SK-N-DZ (cell line): ENCODE data around the gene C14orf180.
"Not testable (repeated sequence)": the region's sequence is repeated elsewhere in the genome, so short reads cannot be mapped to it uniquely, and the experiment has no call there.

Experiments used
- DNase-seq: peaks from one replicate; pipeline ENCODE4 v3.0.0-alpha.2; 2015; ENCODE audit warnings: low spot score

C14orf180 gene

DNA sequence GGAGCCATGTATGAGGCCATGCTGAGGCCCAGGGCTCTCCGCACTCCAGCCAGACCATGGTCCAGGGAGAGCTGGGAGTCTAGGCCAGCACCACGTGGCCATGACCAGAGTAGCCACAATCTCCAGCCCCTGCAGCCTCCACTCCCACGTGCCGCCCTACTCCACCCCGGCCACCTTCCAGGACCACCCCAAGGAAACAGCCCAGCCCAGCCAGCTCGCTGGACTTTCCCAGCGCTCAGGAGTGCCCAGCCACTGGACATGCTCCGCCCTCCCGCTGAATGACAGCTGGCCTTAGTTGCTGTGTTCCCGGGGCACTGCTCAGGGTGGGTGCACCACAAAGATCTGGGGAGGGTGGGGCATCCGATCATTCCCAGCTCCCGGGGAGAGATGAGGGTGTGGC is 2.1 kb upstream of the C14orf180 start:
- no peak for DNase-seq

DNA sequence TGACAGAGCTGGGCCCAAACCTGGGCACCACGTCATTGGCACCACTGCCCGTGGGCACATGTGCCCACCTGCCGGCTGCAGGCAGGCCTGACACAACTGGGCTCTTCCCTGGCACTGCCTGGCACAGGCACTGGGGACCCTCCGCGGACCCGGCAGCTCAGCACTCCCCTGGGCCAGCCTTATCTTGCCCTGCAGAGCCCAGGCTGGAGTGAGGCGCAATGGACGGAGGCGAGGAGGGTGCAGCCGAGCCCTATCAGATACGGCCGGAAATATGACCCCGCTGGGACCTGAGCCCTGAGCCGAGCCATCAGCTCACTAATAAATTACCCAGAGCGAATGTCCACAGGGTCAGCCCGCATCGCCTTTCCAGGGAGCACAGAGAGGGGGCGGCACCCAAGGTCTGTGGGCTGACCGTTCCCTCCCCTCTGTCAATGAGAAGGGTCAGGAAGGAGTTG is 1.7 kb upstream of the C14orf180 start:
- DNase-seq = no peak

DNA sequence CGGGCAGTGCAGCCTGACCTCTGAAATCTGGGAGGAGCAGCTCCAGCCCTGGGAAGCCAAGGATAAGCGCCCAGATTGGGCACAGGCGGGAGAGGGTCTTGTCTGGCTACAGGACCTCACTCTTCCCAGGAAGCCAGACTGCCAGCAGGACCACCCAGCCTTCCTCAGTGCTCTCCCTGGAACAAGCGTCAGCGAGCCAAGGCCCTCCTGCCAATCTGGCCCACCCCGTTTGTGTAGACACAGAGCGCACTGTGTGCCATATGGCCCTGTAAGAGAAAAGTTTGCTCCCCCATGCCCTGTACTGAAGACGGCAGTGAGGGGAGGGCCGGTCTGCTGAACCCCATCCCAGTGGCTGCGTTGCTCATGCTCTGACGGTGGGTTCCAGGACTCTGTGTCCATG is 1.2 kb upstream of the C14orf180 start:
- no peak for DNase-seq

DNA sequence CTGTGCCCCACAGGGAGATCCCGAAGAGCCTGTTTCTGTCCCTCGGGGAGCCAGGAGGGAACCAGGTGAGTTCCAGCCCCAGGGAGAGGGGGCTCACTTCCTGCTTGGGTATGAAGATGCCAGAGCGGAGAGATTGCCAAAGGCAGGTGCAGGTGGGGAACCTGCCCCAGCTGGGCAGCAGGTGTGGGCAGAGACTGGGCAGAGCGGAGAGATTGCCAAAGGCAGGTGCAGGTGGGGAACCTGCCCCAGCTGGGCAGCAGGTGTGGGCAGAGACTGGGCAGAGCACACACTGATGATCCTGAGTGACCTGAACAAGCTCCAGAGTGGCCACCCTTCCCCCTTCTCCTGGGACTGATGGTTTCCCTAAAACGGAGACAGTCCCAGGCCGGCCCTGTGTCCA is 375 bp downstream of the C14orf180 start:
- not testable (repeated sequence) for DNase-seq

- no peak for DNase-seq
Measured at GRCh38 chr14:104580961-104581360, 1.4 kb downstream of the C14orf180 start.

DNA sequence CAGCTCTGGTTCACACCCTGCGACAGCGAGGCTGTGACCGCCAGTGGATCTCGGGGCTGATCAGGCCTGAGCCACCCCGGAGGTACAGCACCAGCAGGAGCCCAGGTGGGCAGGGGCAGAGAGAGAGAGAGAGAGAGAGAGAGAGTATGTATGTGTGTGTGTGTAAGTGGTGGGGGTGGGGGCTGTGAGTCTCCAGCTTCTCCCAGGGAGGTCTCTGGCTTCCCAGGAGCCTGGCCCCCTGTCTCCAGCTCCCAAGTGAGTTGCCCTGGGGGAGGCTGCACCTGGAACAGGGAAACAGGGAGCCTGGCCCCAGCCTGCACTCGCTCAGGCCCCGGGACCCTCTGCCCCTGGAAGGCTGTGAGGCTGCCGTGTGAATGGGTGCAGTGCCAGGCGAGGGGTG is 2.0 kb downstream of the C14orf180 start:
- DNase-seq = no peak

DNA sequence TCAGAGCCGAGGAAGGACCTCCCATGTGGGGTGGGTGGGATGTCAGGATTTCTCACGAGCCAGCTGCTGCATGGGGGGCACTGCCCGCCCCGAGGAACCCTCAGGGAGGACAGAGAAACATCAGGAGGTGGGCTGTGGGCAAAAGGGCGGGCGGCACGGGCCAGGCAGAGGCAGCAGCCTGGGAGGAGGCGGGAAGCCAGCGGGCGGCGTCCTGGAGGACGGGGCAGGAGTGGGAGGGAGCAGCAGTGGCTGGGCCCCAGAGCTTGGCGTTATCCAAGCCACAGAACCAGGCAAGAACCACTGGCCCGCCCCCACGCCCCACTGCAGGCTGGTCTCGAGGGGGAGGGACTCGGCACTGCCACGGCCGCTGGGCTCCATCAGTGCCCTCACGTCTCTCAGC is 2.4 kb downstream of the C14orf180 start:
- DNase-seq = no peak

GRCh38 chr14:104582662-104583061 is 3.1 kb downstream of the C14orf180 start:
- DNase-seq = peak; percentile 16

DNA sequence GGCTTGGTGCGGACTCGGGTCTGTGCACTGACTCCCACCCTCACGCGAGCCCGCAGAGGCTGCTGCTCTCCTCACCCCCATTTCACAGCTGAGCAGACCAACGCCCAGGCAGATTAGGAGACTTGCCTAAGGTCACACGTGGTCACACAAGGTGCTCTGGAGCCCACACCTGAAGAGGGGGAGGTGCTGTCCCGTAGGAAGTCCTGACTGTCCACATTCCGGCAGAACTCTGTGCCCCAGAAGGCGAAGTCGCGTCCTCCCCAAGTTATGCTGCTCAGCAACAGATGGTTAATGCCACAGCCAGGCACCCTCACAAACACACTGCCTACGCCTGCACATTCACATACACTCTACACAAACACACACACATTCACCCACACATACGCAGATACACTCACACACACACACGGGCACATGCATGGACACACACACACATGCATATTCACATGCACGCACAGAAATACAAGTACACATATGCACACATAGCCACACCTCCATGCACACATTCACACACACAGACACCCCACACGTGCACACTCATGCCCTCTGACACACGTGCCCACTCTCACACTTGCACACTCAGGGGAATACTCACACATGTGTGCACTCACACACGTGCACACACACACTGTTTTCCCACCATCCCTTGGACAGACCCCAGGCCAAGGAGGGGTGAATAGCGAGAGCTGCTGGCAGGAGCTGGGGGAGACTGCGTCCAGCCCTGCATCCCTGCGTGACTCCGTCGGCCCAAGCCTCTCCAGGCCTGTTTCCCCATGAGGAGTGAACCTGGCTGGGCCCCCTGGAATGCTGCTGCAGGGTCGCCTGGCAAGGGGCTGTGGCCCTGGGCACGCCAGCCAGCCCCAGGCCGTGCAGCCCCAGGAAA is 4.1 kb downstream of the C14orf180 start:
- no peak for DNase-seq

GRCh38 chr14:104584557-104584956 is 5.0 kb downstream of the C14orf180 start:
- DNase-seq = no peak

DNA sequence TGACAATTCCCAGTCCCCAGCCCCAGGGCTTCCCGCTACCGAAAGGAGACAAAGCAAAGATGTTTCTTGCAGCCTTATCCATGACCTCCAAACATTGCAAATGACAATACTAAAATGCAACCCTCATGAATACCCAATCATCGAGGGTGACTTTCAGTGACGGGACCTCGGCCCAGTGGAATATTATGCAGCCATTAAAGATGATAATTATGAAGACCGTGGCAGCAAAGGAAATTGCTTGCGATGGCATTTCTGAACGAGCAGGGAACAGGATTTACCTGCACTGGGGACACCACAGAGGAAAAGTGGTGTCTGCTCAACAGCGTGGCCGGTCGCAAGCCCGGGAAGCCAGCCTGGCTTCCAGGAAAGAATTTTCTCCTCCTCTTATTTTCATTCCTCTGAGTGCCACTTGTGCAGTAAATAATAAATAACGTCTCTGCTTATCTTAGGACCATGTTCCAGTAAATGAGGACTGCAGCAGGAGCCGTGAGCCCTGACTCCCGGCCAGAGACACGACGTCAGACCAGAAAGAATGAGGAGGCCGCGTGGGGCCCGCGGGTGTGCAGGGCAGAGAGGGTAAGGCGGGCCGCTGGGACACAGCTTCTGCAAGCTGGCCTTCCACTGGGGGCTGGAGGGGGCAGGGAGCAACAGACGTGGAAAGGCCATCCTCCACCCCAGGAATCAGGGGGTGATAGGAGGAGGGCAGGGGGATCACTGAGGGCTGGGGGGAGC is 6.6 kb downstream of the C14orf180 start:
- no peak for DNase-seq

DNA sequence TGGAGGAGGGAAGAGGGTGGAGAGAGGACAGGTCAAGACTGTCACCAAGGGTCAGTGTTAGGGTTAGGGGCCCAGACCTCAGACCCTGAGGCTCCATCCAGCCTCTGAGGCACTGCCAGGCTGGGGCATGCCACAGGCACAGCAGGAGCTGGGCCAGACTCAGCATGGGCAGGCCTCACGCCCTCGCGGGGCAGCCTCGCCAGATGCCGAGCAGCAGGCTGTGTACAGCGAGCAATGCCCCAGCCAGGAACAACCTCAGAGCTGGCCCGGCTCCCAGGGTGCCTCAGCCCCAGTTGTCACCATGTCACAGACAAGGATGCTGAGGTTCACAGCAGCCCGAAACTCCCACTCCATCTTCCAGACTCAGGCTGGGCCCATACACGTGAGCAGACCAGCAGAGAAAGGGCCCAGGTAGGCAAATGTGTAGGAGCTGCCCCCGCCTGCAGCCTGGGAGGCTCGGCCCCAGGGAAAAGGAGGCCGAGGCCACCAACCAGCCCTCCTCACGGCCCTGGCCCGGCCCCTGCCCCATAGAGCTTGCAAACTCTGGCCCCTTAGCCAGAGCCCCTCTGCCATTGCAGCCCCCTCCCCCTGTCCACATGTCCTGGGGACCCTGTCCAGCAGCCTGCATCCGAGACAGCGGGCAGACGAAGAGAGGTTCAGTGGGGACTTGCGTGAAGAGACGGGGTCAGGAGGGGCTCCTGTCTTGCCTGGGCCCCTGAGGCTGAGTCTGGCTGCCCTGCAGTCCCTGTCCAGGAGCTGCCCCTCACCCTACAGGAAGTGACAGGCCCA is 7.5 kb downstream of the C14orf180 start:
- DNase-seq = no peak

DNA sequence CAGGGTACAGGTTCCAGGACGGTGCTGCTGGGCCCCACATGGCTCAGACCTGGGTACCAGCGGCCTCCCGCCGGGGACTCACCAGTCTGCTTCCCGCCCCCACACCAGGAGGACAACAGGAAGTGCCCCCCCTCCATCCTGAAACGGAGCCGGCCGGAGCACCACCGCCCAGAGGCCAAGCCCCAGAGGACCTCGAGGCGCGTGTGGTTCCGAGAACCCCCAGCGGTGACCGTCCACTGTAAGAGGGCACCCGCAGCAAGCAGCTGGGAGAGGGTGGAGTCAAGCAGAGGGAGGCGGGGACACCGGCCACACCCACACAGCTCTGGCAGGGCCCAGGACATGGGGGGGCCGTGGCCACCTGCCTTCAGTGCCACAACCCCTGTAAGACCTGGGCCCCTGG is 8.1 kb downstream of the C14orf180 start:
- DNase-seq = no peak

DNA sequence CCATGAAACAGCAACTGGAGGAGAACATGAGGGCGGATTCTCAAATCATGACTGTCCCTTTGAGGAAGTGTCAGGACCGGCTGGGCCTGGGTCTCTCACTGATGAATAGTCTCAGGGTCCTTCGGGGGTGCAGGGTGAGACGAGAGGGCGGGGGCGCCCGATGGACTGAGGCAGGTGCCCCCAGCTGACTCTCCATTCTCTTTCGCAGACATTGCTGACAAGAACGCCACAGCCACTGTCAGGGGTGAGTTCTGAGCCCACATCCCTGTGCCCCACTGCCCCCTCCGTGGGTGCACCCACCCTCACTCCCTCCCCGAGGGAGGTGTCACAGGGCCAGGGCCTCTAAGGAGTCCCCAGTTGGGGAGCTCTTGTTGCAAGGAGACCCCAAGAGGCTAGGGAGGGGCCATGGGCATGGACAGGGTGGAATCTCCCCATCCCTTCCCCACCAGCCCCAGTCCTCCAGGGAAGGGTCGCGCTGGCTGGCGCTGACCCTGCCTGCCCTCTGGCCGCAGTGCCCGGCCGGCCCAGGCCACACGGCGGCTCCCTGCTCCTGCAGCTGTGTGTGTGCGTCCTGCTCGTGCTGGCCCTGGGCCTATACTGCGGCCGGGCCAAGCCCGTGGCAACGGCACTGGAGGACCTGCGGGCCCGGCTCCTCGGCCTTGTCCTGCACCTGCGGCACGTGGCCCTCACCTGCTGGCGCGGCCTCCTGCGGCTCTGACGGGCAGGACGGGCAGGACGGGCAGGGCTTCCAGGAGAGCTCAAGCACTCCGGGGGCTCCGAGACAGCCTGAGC is 8.7 kb downstream of the C14orf180 start:
- no peak for DNase-seq

DNA sequence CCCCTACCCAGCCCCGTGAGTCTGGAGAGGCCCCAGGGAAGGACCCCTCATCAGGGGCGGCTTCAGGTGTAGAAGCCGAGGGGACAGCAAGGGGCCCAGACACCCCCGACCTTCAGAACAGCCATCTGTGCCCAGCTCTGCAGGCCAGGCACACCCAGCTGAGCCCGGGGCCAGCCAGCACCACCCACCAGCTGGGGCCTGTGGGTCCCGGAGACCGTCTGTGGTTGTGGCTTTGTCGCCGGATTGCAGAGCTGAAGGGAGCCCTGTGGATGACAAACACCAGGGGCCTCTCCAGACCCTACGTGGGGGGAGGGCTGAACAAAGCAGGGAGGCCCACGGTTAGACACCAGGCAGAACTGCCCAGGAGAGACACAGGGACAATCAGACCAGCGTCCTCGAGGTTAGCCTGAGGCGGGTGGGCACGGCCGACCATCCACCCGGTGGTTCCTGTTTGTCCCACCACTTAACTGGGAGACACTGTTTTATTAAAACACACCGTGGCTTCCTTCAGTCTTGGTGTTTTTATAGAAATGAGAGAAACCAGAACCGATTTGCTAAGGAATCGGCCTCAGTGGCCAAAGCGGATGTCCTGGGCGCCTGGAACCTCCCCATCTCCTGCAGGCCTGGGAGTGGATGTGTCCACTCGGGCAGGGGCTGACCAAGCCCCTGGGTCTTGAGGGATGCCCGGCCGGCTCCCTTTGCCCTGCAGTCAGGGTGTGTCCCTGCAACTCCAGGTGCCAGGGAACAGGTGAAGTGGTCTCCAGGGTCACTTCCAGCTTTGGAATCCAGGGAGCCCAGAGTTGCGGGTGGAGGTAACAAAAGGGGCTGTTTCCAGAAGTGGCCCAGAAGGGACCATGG is 10.0 kb downstream of the C14orf180 start:
- no peak for DNase-seq

- DNase-seq = no peak
Measured at GRCh38 chr14:104590240-104590965, 10.8 kb downstream of the C14orf180 start.

GRCh38 chr14:104591031-104591430 is 11.5 kb downstream of the C14orf180 start:
- no peak for DNase-seq

- DNase-seq = no peak
Measured at GRCh38 chr14:104591506-104592291, 12.1 kb downstream of the C14orf180 start.

GRCh38 chr14:104592292-104592672 is 12.7 kb downstream of the C14orf180 start:
- DNase-seq = no peak
